Mucosa of descending colon (tissue), 3 donors: ENCODE measurements around the gene SERPINE2. TPM values are rescaled to one million over a fixed set of nuclear protein-coding genes. Genes with fewer than 3 reads are reported as not detected.

Experiments used
- ATAC-seq: fragments of 200-7000 bp; cut with Tn5 transposase; one replicate; pipeline ENCODE4 v1.9.1; 2020; ENCODE audit warnings: mild to moderate bottlenecking, moderate library complexity
- DNase-seq, 3 donors: peaks; one replicate each; pipeline ENCODE4 v3.0.0-alpha.2; 2020
- H3K36me3 ChIP-seq: fragments of 200-600 bp; one replicate; pipeline ENCODE4 v1.8.0; 2021; ENCODE audit warnings: low read depth, mild to moderate bottlenecking
- H3K4me1 ChIP-seq: fragments of 200-600 bp; one replicate; pipeline ENCODE4 v1.8.0; 2021; ENCODE audit warnings: low read depth, mild to moderate bottlenecking
- H3K4me3 ChIP-seq: fragments of 200-600 bp; one replicate; pipeline ENCODE4 v1.8.0; 2021; ENCODE audit warnings: mild to moderate bottlenecking
- H3K9me3 ChIP-seq: fragments of 200-600 bp; one replicate; pipeline ENCODE4 v1.8.0; 2021; ENCODE audit warnings: mild to moderate bottlenecking
- intact Hi-C, 2 donors: fragments of 100-400 bp; cut with DNase I in 1 of 2; cut with micrococcal nuclease in 1 of 2; formaldehyde crosslinking; loops; one replicate each; pipeline versions ENCODE4 v1.11.0 to v1.11.1; 2022; cut with DNase I, micrococcal nuclease
- long read RNA-seq, 2 donors: library from polyadenylated mRNA; unstranded; transcript quantifications; one replicate each; pipeline ENCODE4 v2.0.0, GENCODE V29; 2019 to 2021
- total RNA-seq, 3 donors: library from RNA; stranded (reverse); fragmentation: NEBNext Ultra II Directional in 2 of 3; extraction: Animal tissue kit (Norgen Biotek cat#: 25700) in 2 of 3; gene quantifications; one replicate each; pipeline versions ENCODE4 v1.2.1 to v1.2.4, GENCODE V29; 2021 to 2023
- TF ChIP-seq, protein P1 (sequence below): fragments of 200-600 bp; IDR thresholded peaks from one replicate; pipeline ENCODE4 v1.8.0; 2022; ENCODE audit warnings: antibody characterized with exemption, mild to moderate bottlenecking
- donor health status: DM: no; HTN: no; CAD: no; lungs with moderate emphysema.
- donor health status: DM: no; HTN: no; CAD: no.
- donor health status: DM: no; HTN: yes; CAD: no.

SERPINE2 gene, protein sequence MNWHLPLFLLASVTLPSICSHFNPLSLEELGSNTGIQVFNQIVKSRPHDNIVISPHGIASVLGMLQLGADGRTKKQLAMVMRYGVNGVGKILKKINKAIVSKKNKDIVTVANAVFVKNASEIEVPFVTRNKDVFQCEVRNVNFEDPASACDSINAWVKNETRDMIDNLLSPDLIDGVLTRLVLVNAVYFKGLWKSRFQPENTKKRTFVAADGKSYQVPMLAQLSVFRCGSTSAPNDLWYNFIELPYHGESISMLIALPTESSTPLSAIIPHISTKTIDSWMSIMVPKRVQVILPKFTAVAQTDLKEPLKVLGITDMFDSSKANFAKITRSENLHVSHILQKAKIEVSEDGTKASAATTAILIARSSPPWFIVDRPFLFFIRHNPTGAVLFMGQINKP
- 10 to 100 TPM; 10.6 to 15.9 (median 12.4) TPM for total RNA-seq
- long read RNA-seq, donor 1, transcript SERPINE2-202 (9 exons, 2,161 nt): major isoform, 20 of 24 reads
- long read RNA-seq, donor 1, partial matches to known transcripts: 2 of 24 reads
- long read RNA-seq, donor 1, other reads (novel, unspliced or antisense): 0 of 24 reads
- long read RNA-seq, donor 2, transcript SERPINE2-202 (9 exons, 2,161 nt): major isoform, 12 of 16 reads
- long read RNA-seq, donor 2, partial matches to known transcripts: 0 of 16 reads
- long read RNA-seq, donor 2, other reads (novel, unspliced or antisense): 0 of 16 reads

DNA sequence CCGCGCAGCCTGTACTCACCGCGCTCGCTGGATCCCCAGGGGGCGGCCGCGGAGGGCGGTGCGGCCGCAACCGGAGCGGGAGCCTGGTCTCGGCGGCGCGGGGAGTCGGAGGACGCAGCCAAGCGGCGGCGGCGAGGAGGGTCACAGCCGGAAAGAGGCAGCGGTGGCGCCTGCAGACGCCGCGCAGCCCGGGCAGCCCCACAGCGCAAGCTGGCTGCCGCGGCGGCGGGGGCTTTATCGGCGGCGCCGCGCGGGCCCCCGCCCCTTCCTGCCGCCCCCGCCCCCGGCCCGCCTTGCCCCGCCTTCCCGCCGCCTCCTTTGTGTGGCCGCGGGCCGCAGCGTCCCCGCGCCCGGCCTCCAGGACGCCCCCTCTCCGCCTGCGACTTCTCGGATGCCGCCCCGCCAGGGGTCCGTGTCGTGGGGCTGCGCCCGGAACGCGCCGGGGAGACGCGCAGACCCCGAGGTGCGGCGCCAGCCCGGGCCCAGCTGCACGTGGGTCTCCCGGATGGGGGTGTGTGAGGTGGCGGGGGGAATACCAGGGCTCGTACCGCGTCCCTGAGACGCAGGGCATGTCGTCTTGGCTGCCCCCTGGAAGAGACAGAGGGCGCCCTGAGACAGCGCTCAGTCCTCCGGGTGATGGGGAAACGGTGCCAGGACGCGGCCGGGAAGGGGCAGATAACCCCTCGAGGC, at the start of gene SERPINE2:
Gene SERPINE2 (minus strand): TSS at position 207 of the 690 bp plus-strand sequence. CDS start 37,386 bp downstream, outside the sequence.
- peak; percentile 70 for ATAC-seq
- Histone ChIP-seq H3K36me3 (no peaks in the 10 kb centered on the region), H3K9me3 (no peaks in the 10 kb centered on the region), H3K4me1 (peaks cover 4% of the 10 kb centered on the region), H3K4me3 (peak within 1 kb of the TSS; percentile 19)
- TF ChIP-seq, protein P1, sequence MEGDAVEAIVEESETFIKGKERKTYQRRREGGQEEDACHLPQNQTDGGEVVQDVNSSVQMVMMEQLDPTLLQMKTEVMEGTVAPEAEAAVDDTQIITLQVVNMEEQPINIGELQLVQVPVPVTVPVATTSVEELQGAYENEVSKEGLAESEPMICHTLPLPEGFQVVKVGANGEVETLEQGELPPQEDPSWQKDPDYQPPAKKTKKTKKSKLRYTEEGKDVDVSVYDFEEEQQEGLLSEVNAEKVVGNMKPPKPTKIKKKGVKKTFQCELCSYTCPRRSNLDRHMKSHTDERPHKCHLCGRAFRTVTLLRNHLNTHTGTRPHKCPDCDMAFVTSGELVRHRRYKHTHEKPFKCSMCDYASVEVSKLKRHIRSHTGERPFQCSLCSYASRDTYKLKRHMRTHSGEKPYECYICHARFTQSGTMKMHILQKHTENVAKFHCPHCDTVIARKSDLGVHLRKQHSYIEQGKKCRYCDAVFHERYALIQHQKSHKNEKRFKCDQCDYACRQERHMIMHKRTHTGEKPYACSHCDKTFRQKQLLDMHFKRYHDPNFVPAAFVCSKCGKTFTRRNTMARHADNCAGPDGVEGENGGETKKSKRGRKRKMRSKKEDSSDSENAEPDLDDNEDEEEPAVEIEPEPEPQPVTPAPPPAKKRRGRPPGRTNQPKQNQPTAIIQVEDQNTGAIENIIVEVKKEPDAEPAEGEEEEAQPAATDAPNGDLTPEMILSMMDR: no peak
- intact Hi-C loops: no loop called here
- peak; percentile 59 to 67 (median 59) for DNase-seq

DNA sequence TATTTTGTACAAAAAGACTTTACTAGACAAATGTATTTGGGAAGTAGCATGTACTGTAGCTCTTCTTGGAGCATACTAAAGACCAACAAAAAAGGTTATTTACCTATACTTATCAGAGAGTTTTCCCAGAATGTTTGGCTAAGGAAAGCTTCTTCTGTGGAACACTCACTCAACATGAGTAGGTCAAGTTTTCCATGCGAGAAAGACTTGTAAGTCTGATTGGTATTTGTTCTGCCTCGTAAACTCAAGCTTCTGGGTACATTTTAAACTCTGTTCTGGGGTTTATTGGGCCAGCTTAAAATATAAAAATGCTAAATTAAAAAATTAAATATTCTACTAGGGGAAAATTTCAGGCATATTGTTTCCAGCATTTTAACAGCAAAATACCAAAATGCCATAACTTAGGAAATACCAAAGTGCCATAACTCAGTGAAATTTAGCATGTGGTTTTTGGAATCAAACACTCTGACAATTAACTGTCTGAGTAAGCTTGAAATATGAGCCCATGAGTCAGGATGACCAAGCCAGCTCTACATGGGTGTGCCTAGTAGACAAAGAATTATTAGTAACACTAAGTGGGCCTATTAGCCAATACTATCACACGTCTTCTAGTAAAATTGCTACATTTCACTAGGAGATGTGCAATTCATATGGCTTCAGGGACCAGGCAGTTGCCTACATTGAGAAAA, 47.3 kb upstream of the SERPINE2 start:
- intact Hi-C loops: no loop called here
- TF ChIP-seq, protein P1: no peak
- no peaks in the 10 kb centered on the region for H3K9me3 ChIP-seq
- DNase-seq (no peak), ATAC-seq (peak; percentile 46)
- H3K4me1 ChIP-seq: peaks cover 8% of the 10 kb centered on the region
- H3K4me3 ChIP-seq: no peak overlapping the region
- no peaks in the 10 kb centered on the region for H3K36me3 ChIP-seq

DNA sequence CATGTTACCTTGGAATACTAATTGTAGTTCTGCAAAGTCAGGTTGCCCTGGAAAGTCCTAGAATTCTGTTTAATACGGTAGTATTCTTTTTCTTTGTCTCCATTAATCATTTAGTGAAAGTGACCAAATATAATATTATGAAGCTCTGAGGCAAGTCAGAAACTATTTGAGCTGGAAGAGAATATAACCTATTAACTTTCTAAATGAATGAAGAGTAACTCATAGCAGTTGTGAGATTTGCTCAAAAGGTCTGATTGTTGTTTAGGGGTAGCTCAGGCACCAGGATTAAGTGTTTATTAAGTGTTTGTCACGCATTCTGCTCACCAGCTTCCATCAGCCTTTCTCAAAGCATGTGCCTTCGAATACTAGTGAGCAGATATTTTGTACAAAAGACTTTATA, 46.7 kb upstream of the SERPINE2 start:
- DNase-seq (no peak), ATAC-seq (no peak)
- Histone ChIP-seq H3K36me3 (no peaks in the 10 kb centered on the region), H3K9me3 (no peaks in the 10 kb centered on the region), H3K4me3 (no peak overlapping the region), H3K4me1 (peaks cover 8% of the 10 kb centered on the region)
- TF ChIP-seq, protein P1: no peak
- intact Hi-C loops: no loop called here

DNA sequence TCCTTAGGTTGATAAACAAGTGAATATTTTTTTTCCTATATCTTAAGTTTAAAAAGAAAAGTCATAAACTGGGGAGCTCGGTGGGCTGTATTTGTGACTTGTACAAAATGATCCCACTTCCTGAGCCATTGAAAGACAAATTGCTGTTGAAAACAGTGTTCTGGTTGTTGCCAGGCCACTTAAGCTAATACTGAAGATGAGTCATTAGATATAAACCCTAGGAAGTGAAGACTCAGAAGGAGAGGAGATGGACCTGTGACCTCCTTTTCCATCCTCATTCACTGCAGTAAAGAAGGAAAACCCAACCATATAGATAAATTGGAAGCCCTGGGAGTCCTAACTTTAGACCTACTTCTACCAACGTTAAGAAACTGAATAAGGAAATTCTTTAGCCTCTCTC, 46.2 kb upstream of the SERPINE2 start:
- DNase-seq (no peak), ATAC-seq (peak; percentile 72)
- no peaks in the 10 kb centered on the region for H3K36me3 ChIP-seq
- peaks cover 8% of the 10 kb centered on the region for H3K4me1 ChIP-seq
- TF ChIP-seq, protein P1: no peak
- no peaks in the 10 kb centered on the region for H3K9me3 ChIP-seq
- no peak overlapping the region for H3K4me3 ChIP-seq
- intact Hi-C loops: no loop called here

DNA sequence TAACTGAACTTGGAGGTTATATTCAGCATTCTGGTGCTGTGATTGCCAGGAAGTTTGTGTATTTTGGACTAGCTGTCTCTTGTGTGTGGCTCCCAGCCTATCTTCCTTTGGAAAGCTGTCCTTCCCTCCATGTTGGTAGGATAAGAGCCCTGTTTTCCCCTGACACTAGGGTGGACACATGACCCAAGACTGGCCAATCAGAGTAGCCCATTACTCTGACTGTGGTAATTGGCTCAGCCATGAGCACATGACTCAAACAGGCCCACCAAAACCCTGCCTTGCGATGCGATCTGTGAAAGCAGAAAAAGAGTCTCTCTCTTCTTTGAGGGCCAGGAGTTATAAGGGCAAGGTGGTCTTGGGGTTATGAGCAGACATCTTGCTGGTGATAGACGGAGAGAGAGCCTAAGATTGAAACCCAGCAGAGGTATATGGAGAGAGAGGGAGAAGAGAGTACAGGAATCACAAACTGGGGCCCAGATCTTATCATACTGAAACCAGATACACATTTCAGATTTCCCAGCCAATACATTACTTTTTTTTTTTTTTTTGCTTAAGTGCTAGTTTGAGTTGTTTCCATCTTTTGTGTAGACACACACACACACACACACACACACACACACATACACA, 45.3 kb upstream of the SERPINE2 start:
- TF ChIP-seq, protein P1: no peak
- ATAC-seq (no peak), DNase-seq (peak in 1 of 3 donors; percentile 14)
- intact Hi-C loops: no loop called here
- no peaks in the 10 kb centered on the region for H3K9me3 ChIP-seq
- H3K36me3 ChIP-seq: no peaks in the 10 kb centered on the region
- H3K4me3 ChIP-seq: no peak overlapping the region
- H3K4me1 ChIP-seq: peaks cover 8% of the 10 kb centered on the region
